Fibroblast of lung (primary cell): ENCODE data around the gene HSPA4. TPM values are rescaled to one million over a fixed set of nuclear protein-coding genes. Genes with fewer than 3 reads are reported as not detected.

Experiments used
- DNase-seq, 2 donors: peaks; one replicate each; pipeline versions ENCODE4 v3.0.0 to v3.0.0-alpha.2; 2010; ENCODE audit warnings: low read depth in 2 of 2
- H2AFZ ChIP-seq: 2 replicates; pipeline ENCODE4 v1.5.1; 2012; ENCODE audit warnings: low read length, control low read depth, inconsistent platforms
- H3K27ac ChIP-seq: 2 replicates; pipeline ENCODE4 v1.5.1; 2011; ENCODE audit warnings: low read length, control low read depth; ENCODE audit not compliant: insufficient read depth
- H3K27me3 ChIP-seq: 2 replicates; pipeline ENCODE4 v1.5.1; 2011; ENCODE audit warnings: mild to moderate bottlenecking, low read length; ENCODE audit not compliant: control insufficient read depth, insufficient read depth
- H3K36me3 ChIP-seq: 2 replicates; pipeline ENCODE4 v1.5.1; 2011; ENCODE audit warnings: low read length; ENCODE audit not compliant: control insufficient read depth, insufficient read depth
- H3K4me1 ChIP-seq: 2 replicates; pipeline ENCODE4 v1.5.1; 2011; ENCODE audit warnings: low read length; ENCODE audit not compliant: control insufficient read depth, insufficient read depth; ENCODE audit errors: extremely low read depth
- H3K4me2 ChIP-seq: 2 replicates; pipeline ENCODE4 v1.5.1; 2011; ENCODE audit warnings: low read length, control low read depth; ENCODE audit not compliant: insufficient read depth; ENCODE audit errors: extremely low read depth
- H3K4me3 ChIP-seq, 4 experiments: fragments of 200-600 bp in 1 of 4; sonication (generic) in 1 of 4; replicated peaks in 1 of 4; 2 replicates each; pipeline ENCODE4 v1.5.1; 2011 to 2016; ENCODE audit warnings: low read length in 4 of 4, low read depth in 3 of 4, mild to moderate bottlenecking in 3 of 4, control low read depth in 2 of 4, inconsistent platforms in 1 of 4, mixed read lengths in 1 of 4; ENCODE audit not compliant: insufficient read depth in 1 of 4; ENCODE audit errors: control extremely low read depth in 1 of 4
- H3K79me2 ChIP-seq: 2 replicates; pipeline ENCODE4 v1.5.1; 2012; ENCODE audit warnings: mild to moderate bottlenecking, low read length, inconsistent platforms; ENCODE audit not compliant: control insufficient read depth, insufficient read depth
- H3K9ac ChIP-seq: 2 replicates; pipeline ENCODE4 v1.5.1; 2011; ENCODE audit warnings: mild to moderate bottlenecking, low read length, control low read depth; ENCODE audit not compliant: insufficient read depth
- H3K9me3 ChIP-seq: 2 replicates; pipeline ENCODE4 v1.5.1; 2012; ENCODE audit warnings: low read depth, low read length; ENCODE audit not compliant: control insufficient read depth, insufficient read depth
- H4K20me1 ChIP-seq: 2 replicates; pipeline ENCODE4 v1.5.1; 2011; ENCODE audit warnings: low read length; ENCODE audit not compliant: control insufficient read depth, insufficient read depth; ENCODE audit errors: extremely low read depth
- EZH2 ChIP-seq: IDR thresholded peaks from 2 replicates; pipeline ENCODE4 v1.5.1; 2012; ENCODE audit warnings: low read length, control low read depth, mild to moderate bottlenecking; ENCODE audit errors: missing control alignments
- polyA plus RNA-seq, 2 donors: library from polyadenylated mRNA; depleted of rRNA in 1 of 2; stranded (reverse) in 1 of 2; unstranded in 1 of 2; fragments of >200 nt; gene quantifications; 2 replicates each; pipeline ENCODE4 v1.2.1, GENCODE V29; 2011 to 2012; ENCODE audit warnings: missing spikeins in 1 of 2
- total RNA-seq: library from RNA; depleted of rRNA; stranded (reverse); fragments of >200 nt; gene quantifications from 2 replicates; pipeline ENCODE4 v1.2.1, GENCODE V29; 2014
- TF ChIP-seq, protein P1 (sequence below), 2 donors: IDR thresholded peaks in 1 of 2; conservative IDR thresholded peaks in 1 of 2; 1 replicate in 1 of 2; 2 replicates in 1 of 2; pipeline ENCODE4 v1.5.1; 2011 to 2012; ENCODE audit warnings: low read length in 2 of 2, control low read depth in 1 of 2, inconsistent platforms in 1 of 2, low read depth in 1 of 2, mild to moderate bottlenecking in 1 of 2

The HSPA4 gene
- total and polyA plus RNA-seq, 2 donors (not counting 1 experiment from before 2014, with no cell fraction given): 89.1 to 108 TPM

DNA sequence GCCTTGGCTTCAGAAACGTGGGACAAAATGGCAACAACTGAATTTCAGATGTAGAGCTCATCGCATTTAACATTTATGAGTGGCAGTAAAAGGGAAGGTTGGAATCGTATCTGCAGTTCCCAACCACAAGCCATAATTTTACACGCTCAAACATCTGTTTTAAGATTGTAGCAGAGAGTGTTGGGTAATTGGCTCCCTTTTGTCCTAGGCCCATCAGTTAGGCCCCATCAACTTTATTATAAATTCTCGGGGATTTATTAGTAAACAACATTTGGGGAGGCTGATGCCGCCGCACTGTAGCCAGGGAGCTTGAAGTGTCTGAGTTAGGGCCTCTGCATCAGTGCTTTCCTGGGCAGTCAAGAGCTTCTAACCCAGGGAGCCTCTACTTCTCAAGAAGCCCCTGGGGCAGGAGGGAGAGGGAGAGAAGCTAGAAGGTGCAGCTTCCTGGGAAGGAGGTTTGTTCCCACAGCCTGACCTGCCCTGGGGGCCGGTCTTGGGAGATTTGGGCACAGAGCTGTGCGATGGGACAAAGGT, 66.2 kb downstream of the HSPA4 start:
- Histone ChIP-seq H3K4me2 (no peak overlapping the region), H3K9me3 (no peaks in the 10 kb centered on the region), H4K20me1 (no peaks in the 10 kb centered on the region), H3K27me3 (peaks cover 4% of the 10 kb centered on the region), H3K36me3 (no peaks in the 10 kb centered on the region), H3K79me2 (no peaks in the 10 kb centered on the region), H2AFZ (no peak overlapping the region), H3K27ac (no peak overlapping the region), H3K9ac (no peak overlapping the region), H3K4me1 (no peaks in the 10 kb centered on the region), H3K4me3 (no peak overlapping the region)
- TF ChIP-seq, protein P1, sequence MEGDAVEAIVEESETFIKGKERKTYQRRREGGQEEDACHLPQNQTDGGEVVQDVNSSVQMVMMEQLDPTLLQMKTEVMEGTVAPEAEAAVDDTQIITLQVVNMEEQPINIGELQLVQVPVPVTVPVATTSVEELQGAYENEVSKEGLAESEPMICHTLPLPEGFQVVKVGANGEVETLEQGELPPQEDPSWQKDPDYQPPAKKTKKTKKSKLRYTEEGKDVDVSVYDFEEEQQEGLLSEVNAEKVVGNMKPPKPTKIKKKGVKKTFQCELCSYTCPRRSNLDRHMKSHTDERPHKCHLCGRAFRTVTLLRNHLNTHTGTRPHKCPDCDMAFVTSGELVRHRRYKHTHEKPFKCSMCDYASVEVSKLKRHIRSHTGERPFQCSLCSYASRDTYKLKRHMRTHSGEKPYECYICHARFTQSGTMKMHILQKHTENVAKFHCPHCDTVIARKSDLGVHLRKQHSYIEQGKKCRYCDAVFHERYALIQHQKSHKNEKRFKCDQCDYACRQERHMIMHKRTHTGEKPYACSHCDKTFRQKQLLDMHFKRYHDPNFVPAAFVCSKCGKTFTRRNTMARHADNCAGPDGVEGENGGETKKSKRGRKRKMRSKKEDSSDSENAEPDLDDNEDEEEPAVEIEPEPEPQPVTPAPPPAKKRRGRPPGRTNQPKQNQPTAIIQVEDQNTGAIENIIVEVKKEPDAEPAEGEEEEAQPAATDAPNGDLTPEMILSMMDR (conservative IDR thresholded peaks at IDR 0.05 in 1 of 2, IDR thresholded peaks at IDR 0.05 in 1 of 2; ENCODE audit: low read depth in 1 of 2, low read length in 2 of 2): no peak
- TF ChIP-seq EZH2: no peak
- DNase-seq: no peak

DNA sequence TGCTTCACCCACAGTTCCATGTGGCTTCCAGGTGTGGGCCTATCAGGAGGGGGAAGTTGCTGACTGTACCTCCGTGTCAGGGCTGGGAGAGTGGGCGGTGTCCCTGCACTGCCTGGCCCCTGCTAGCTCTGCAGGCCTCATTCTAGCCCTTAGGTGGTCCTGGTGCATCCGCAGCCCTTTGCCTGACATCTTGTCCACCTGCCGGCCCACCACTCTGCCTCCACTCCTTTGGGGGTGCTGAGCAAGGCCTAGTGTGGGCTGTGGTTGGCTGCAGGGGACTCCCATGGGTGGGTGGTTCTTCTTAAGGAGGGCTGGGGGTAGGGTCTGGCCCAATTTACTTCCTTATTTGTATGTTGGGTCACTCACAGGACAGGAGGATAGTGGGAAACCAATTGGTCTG, 66.9 kb downstream of the HSPA4 start:
- TF ChIP-seq, protein P1 (conservative IDR thresholded peaks at IDR 0.05 in 1 of 2, IDR thresholded peaks at IDR 0.05 in 1 of 2; ENCODE audit: low read depth in 1 of 2, low read length in 2 of 2): no peak
- TF ChIP-seq EZH2: no peak
- no peak overlapping the region for H3K27ac ChIP-seq
- peaks cover 4% of the 10 kb centered on the region for H3K27me3 ChIP-seq
- H4K20me1 ChIP-seq: no peaks in the 10 kb centered on the region
- H2AFZ ChIP-seq: no peak overlapping the region
- H3K4me2 ChIP-seq: no peak overlapping the region
- DNase-seq: no peak
- no peaks in the 10 kb centered on the region for H3K9me3 ChIP-seq
- no peak overlapping the region for H3K4me3 ChIP-seq
- H3K4me1 ChIP-seq: no peaks in the 10 kb centered on the region
- H3K36me3 ChIP-seq: no peaks in the 10 kb centered on the region
- H3K79me2 ChIP-seq: no peaks in the 10 kb centered on the region
- no peak overlapping the region for H3K9ac ChIP-seq

DNA sequence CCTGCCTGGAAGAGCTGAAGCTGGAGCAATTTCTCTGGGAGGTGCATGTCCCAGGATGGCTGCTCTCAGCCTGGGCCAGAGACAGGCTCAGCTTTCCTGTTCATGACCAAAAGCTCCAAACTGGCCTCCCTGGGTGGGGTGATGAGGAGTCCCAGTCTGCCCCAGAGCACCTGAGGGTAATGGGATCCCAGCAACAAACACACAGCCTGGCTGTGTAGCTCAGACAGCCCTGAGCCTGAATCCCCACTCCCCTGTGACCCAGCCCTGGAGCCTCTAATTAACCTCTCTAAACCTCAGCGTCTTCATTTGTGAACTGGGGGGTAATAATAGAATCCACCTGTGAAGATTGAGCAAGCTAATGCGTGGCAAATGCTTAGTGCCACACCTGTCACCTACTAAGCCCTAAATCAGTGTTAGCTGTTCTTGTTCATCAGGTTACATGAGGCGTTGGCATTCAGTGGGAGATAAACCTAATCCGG, 67.5 kb downstream of the HSPA4 start:
- Histone ChIP-seq H3K4me3 (no peak overlapping the region), H3K9ac (no peak overlapping the region), H3K9me3 (no peaks in the 10 kb centered on the region), H3K79me2 (no peaks in the 10 kb centered on the region), H3K27me3 (peaks cover 6% of the 10 kb centered on the region), H3K27ac (no peak overlapping the region), H2AFZ (no peak overlapping the region), H3K36me3 (no peaks in the 10 kb centered on the region), H4K20me1 (no peaks in the 10 kb centered on the region), H3K4me2 (no peak overlapping the region), H3K4me1 (no peaks in the 10 kb centered on the region)
- no peak for TF ChIP-seq EZH2
- TF ChIP-seq, protein P1 (conservative IDR thresholded peaks at IDR 0.05 in 1 of 2, IDR thresholded peaks at IDR 0.05 in 1 of 2; ENCODE audit: low read depth in 1 of 2, low read length in 2 of 2): no peak
- no peak for DNase-seq
